Measurements from ENCODE around the gene PTGER1.
A peak's percentile ranks its signal among the peaks of the same experiment; 100 is the strongest.

The PTGER1 gene

DNA sequence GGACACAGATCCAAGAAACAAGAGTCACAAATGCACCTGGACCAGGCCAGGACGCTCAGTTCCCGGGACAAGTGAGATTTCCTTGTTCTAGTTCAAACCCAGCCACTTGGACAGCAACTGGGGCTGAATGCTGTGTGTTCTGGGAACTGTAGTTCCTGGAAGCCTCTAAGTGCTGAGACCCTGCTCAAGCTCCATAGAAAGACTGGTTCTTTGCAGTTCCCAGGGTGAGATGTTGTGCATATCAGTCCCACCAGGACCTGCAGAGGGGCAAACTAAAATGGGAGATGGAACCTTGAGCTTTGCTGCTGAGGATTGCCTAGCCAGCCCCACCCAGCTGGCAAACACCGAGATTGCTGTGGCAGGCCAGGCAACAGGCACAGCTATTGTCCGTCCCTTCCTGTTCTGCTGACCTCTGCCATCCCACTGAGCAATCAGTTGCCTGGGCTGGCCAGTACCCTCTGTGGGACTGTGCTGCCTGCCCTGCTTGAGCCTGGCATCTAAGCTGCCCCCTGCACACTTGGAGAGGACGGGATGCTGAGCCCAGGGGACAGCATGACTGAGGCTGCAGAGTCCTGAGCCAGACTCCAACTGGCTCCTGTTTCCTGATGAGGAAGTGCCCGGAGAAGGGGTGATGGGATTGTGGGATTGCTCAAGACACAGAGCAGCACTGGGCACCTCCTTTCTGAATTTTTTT lies 22.2 kb upstream of the PTGER1 start:
- DNase-seq = no peak

DNA sequence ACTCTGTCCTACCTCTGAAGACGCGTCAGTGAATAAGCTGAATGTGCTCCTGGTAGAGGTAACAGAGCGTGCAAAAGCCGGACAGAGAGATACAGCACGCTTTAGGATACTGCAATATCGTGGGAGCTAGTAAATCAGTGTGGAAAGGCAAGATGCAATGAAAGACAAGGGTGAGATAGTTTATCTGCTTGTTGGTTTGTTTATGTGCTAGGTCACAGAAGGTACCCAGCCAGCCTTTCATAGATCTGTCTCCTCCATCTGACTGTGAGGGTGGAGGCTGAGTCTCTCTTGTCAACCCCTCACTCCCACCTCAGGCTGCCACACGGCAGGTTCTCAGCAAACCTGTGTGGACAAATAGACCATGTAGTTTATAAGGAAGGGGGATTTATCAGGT lies 21.7 kb upstream of the PTGER1 start:
- no peak for DNase-seq

DNA sequence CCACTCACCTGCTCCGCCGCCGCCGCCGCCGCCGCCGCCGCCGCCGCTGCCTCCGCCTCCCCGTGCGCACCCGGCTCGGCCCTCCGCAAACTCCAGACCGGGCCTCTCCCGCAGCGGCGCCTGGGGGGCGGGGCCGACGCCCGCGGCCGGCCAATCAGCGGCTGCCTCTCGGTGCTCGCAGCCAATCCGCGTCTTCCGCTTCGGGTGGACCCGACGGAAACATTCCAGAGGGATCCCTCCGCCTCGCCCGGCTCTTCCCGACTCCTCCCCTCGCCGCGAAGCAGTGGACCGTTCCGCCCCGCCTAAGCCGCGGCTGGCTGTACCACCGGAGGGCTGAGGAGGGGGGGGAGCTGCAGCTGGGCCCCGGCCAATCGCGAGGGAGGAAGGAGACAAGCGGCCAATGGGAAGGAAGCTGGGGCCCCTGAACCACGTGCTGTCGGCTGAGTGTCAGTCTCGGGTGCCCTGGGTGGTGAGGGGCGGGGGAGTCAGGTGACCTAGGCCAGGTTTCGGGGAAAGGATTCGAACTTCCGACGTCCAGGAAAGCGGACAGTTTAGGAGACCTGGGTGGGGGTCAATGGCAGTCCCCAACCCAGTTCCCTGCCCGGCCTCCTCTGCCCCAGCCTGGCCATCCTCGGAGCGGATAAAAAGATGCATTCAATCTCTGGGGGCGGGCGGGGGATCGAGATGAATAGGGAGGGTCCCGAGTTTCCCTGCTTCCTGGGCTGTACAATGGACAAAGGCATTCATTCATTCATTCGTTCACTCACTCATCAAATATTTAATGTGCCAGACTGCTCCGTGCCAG lies 21.1 kb upstream of the PTGER1 start, which contains the start of gene GIPC1:
GIPC1 (minus strand) TSS at position 99 of the 805 bp plus-strand sequence. CDS start 13,151 bp downstream, outside the sequence.
- DNase-seq = peak; percentile 96

DNA sequence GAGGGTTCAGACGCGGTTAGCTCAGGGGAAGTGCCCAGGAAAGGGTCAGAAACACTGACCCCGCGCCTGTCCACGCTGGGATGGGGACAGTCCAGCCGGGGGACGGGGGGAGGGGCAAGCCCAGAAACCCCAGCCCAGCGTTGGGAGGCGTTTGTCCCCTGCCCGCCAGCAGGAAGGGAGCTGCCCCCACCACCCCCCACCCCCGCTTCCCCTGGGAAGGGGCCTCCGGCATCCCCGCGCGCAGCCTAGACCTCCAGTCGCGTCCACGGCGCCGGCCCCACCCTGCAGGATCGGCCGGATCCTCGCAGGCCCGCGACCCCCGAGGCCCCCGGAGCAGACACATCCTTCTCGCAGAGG lies 20.5 kb upstream of the PTGER1 start:
- no peak for DNase-seq

DNA sequence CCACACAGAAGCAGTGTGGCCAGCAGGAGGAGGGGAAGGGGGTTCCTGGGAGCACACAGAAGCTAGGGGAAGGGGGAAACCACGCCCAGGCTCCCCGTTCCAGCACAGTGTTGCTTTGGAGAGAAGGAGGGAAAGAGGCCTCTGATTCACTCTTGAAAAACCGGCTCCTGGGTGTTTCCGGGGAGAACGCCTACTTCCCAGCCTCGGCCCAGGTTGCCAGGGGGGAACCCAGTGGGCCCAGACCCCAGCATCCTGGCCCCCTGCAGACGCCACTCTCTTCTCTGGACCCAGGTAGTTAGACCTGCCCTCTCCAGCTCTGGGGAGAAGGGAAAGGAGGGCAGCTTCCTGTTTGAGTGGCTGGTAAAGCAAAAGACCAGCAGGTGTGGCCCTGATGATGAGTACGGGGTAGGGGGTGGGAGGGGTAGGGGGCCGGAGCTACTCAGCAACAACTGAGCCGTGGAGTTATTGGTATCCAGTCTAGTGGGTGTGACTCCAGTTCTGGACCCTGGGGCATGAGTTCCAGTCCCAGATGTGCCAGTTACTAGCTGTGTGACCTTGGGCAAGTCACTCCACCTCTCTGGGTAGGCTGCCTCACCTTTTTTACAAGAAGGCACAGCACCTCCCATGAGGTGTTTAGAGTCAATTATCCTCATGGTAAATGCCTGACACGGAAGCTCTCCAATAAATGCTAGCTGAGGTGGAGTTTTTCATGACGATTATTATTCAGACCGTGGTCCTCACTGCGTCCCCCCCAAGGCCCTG lies 19.9 kb upstream of the PTGER1 start:
- DNase-seq = no peak

DNA sequence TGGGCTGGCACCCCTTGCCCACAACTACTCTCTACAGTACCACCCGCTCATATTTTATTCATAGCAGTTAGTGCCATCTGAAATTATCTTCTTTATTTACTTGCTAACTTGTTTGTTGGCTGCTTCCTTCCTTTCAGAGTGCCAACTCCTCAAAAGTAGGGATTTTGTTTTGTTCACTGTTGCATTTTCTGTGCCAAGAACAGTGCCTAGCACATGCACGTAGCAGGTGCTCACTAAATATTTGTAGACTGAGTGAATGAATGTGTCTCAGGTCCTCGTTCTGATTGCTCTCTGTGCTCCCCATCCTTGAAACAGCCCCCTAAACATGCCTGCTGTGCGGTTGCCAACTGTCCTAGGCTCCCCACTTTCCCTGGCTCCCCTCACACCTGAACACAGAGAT lies 19.3 kb upstream of the PTGER1 start:
- no peak for DNase-seq

DNA sequence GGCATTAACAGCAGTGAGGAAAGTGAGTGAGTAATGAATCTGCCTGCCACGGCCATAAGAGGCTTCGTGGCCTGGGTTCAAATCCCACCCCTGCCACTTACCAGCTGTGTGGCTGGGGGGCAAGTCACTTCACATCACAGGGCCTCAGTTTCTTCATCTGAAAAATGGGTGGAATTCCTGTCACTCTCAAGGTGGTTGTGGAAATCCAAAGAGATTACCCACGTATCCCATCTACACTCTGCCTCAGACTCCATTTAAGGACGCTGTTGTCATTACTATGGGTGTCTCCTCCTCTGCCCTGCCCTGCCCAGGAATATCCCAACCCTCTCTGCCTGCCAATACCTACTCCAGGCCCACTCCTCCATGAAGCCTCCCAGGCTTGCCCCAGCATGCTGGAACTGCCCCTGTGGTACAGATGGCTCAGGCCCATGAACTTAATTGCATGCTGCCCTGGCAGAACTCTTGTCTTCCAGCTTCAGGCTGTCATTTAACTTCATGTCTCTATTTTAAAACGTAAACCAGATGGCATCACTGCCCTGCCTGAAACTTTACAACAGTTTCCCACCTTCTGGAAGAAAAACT lies 17.7 kb upstream of the PTGER1 start:
- DNase-seq = no peak

DNA sequence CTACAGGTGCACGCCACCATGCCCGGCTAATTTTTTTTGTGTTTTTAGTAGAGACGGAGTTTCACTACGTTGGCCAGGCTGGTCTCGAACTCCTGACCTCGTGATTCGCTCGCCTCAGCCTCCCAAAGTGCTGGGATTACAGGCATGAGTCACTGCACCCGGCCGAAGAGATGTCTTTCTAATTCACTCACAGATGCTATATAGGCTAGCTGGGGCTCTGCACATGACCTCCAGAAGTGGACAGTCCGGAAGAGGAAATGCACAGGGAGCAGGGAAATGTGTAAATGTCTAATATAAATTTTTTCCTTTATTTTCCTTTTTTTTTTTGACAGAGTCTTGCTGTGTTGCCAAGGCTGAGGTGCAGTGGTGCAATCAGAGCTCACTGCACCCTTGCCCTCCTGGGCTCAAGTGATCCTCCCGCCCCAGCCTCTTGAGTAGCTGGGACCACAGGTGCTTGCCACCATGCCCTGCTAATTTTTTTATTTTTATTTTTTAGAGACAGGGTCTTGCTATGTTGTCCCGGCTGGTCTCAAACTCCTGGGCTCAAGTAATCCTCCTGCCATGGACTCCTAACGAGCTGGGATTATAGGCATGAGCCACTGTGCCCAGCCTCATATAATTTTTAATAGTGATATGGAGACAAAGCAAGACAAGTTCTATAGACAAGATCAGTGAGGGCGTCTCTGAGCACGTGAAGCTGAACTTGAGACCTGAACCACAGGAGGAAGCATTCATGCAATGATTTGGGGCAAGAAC lies 12.4 kb upstream of the PTGER1 start:
- no peak for DNase-seq

DNA sequence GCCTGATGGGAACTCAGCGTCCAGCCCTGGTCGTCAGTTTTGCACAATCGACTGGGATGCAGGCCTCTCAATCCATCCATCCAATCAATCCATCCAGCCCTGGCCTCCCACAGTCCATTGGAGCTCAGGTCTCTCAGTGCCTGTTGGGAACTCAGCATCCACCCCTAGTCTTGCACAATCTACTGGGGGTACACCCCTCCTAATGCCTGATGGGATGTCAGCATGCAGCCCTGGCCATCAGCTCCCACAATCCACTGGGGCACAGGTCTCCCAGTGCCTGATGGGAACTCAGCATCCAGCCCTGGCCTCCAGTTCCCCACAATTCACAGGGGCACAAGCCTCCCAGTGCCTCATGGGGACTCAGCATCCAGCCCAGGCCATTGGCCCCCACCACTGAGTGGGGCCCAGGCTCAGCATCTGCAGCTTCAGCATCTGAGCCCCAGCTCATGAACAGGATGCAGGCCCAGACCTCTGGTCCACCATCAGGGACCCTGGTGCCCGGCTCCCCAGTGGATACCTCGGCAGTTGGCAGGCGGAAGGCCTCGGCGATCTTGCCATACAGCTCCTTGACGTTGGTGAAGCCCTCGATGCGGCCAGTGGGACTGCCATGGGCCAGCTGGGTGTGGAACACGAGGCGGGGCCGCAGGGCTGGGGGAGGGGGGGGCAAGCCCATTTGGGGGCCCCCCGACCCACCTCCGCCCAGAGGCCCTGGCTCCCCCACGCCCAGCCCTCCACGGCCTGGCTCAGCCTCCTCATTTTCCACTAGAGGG lies 7.2 kb upstream of the PTGER1 start:
- DNase-seq = no peak

DNA sequence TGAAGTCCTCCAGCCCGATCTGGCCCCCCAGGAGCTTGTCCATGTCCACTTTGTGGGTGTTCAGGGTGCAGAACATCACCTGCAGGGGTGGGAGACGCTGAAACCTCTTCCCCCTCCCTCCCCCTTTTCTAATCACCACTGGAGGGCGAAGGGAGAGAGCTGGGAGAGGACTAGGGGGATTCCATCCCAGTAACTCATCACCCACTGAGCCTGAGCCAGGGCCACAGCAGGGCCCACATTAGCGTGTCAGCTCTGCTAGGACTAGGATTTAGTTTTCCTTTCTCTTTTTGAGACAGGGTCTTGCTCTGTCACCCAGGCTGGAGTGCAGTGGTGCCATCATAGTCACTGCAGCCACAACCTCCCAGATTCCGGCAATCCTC lies 5.5 kb upstream of the PTGER1 start:
- no peak for DNase-seq

DNA sequence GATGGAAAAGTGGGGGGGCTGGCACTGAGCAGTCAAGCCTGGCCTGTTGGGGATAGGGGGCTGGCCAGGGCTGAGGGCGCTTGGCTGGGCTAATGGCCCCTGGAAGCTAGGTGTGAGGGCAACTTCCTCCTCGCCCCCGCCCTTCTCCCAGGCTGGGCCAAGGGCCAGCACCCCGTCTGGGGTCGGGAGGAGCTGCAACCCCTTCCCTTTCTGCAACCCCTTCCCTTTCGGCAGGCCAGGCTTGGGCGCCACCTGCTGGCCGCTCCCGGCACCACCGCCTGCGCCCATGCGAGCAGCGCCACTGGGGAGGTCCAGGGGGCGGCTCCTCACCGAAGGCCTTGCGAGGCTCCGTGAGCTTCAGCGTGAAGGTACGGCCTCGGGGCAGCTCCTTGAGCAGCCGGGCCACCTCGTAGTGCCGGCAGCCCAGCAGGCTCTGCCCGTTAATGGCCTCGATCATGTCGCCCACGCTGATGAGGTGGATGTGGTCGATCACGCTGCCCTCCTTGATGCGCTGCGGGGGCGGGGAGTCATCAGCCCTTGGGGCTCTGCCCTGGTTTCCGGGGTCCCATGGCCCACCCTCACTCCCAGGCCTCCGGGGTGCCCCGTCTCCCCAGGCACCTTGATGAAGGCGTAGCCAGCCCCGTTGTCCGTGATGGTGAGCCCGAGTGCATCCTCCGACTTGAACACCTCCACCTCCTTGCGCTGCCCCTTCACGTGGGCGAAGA lies 5.0 kb upstream of the PTGER1 start:
- no peak for DNase-seq

DNA sequence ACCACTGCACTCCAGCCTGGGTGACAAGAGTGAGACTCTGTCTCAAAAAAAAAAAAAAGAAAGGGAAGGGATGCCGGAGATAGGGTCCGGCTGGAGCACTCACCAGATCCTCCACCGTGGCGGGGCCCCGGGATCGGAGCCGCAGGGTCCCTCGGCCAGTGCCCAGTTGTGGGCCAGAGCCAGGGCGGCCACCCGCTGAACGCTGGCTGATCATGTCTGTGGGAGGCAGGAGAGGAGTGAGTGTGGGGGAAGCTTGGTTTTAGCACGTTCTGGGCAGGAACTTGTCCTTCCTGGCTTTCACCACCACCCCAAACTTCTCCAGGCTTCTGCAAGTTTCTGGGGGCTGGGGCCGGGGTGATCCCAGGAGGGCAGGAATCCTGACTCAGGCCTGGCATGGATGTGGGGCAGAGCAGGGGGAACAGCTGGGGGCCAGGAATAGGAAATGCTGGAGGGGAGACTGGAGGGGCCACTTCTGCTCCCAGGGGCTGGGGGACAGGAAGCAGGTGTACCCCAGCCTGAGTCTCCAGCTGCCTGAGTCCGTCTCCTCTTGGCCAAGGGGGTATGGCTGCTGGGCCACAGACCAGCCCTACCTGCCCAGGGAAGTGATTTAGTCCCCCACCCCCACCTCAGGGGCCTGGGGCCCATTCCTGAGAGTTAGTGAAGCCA lies 4.3 kb upstream of the PTGER1 start:
- DNase-seq = no peak

DNA sequence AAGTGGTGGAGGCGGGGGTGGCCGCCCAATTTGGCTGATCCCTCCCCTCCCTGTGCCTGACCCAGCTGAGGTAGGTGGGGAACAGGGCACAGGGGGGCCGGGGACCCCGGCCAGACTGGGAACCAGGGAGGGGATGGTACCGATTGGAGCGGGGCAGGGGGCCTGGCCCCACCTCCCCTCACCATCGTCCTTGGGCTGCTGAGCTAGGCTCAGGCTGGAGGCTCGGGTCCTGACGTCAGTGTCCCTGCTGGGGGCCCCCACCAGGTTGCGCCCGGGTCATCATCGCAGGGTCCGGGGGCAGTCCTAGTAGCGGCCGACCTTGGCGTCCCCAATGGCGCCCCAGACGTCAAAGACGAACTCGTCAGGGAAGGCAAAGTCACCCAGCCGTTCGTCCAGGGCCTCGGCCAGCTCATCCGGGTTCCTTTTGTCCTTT lies 3.0 kb upstream of the PTGER1 start:
- no peak for DNase-seq

DNA sequence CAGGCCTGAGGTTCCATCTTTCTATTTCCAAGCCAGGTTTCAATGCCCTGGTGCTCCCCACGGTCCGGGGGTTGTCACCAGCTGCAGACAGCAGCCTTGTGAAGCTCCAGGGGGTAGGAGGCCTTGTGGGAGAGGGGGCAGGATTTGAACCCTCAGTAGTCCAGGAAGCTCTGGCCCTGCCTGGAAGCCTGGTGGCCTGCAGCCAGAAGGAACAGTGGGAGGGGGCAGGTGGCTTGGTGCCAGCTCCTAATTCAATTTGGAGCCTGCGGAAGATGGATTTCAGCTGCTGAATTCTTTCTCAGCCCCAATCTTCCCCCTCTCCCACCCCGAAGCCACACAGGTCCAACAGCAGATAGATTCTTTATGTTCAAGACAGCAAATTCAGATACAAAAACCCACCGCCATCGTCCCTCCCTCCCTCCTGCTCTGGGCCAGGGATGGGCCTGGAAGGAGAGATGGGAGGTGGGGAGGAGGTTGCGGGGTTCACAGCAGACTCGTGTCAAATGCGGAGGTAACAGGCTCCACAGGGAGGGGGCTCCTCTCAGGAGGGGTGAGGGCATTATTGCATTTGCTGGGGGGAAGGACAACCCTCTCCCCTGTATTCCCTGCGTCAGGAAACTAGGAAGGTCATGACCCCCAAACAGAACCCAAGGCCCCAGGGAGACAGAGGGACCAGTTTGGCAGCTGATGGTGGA lies 2.4 kb upstream of the PTGER1 start:
- DNase-seq = no peak

DNA sequence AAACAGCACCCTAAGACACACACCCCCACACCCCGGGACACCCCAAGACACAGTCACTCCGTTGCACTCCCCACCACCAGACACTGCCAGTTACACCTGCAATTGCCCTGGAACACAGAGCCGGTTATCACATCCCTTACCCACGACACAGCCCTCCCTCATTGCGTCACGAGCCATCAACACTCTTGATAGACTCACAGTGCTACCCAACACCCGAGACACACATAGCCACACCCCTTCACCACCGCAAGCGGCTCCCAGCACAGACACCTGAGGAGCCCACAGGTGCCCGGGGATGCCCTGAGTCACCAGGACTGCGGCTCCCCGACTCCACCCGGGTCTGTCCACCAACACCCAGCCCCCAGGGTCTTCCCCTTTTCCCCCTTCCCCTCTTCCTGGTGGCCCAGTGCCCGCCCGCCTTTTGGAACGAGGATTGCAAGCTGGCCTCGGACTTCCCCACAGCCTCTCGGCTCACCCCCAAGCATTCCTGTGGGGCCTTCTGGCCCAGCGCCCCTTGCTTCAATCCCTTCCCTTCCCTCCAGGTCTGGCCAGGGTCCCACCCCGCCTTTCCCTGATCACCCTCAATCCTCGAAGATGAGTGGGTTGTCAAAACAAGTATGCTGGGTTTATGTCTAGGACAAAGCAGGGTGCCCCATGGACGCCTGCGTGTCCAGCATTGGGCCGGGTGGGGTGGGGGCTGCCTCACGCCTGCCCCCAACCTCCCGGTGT lies 1.7 kb upstream of the PTGER1 start:
- DNase-seq = no peak

DNA sequence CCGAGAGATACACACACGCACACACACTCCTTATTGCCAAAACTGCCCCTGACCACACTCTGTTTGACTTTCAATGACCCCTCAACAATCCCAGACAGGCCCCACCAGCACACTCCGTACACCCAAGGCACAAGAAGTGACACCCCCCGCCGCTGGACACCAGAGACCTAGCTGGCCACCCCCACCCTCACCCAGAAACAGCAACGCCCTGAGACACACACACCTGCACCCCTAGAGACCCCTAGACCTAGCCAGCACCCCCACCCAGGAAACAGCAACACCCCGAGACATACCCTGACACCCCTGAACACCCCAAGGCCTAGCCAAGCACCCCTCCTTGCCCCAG lies 1.1 kb upstream of the PTGER1 start:
- DNase-seq = no peak

DNA sequence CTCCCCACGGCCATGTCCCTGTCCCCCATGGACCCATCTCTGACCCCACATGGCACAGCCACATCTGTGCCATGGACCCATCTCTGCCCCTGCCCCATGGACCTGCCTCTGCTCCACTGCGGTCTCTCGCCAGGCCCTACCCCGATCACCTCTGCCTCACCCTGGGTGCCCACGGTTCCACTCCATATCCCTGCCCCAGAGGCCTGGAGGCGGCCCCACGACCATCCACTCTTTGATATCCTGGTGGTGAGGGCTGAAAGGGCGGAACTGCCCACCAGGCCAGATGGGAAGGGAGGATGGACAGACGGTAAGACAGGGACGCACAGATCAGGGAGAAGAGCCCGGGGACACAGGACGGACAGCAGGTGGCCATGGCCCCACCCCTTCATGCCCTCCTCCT lies 327 bp downstream of the PTGER1 start:
- DNase-seq = no peak

DNA sequence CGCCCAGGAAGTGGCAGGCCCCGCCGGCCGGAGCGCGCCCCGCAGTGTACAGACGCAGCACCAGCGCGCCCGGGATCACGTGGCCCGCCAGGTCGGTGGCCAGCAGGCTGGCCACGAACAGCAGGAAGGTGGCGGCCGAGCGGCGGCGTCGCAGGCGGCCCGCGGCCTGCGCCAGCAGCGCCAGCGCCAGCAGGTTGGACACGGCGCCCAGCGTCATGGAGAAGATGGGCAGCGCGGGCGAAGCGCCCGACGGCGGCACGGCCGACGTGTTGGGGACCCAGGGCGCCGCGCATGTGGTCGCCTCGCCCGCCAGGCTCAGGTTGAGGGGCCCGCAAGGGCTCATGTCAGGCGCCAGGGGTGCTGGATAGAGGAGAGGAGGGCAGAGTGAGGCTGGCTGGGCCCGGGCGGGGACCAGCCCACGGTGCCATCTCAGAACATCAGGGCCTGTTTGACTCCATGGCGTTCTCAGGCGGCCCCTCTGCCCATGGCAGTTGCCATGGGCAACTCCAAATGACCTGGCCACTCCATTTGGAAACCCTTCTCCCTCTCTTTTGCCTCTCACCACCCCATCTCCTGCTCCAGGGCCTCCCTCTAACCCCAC lies 1.1 kb downstream of the PTGER1 start:
- DNase-seq = no peak
